Activated CD8-positive, alpha-beta memory T cell treated with anti-CD3 and anti-CD28 coated beads, Interleukin-2, amount 50 U/mL, for 48 hours (primary cell): ENCODE results near the gene SCART1.
A peak's percentile ranks its signal among the peaks of the same experiment; 100 is the strongest.
"Not testable (repeated sequence)": the region's sequence is repeated elsewhere in the genome, so short reads cannot be mapped to it uniquely, and the experiment has no call there.

ENCODE experiments used
- DNase-seq: peaks from one replicate; pipeline ENCODE4 v3.0.0-alpha.2; 2020

Gene SCART1

GRCh38 chr10:133475425-133475734, 21.6 kb downstream of the SCART1 start:
- peak; percentile 62 for DNase-seq

- peak; percentile 58 for DNase-seq
Observed at GRCh38 chr10:133475821-133476640, 22.3 kb downstream of the SCART1 start.

GRCh38 chr10:133476641-133476990, 22.9 kb downstream of the SCART1 start:
- DNase-seq: no peak

- no peak for DNase-seq
Observed at GRCh38 chr10:133481086-133481643, 27.4 kb downstream of the SCART1 start.

- no peak for DNase-seq
Observed at GRCh38 chr10:133481657-133482056, 27.9 kb downstream of the SCART1 start.

GRCh38 chr10:133484818-133485217, 31.1 kb downstream of the SCART1 start:
- DNase-seq: no peak

GRCh38 chr10:133487085-133487484, 33.3 kb downstream of the SCART1 start:
- no peak for DNase-seq

- no peak for DNase-seq
Observed at GRCh38 chr10:133488354-133488753, 34.6 kb downstream of the SCART1 start.

- no peak for DNase-seq
Observed at GRCh38 chr10:133489816-133490588, 36.3 kb downstream of the SCART1 start.

GRCh38 chr10:133493562-133493961, 39.8 kb downstream of the SCART1 start:
- not testable (repeated sequence) for DNase-seq

GRCh38 chr10:133497363-133497762, 43.6 kb downstream of the SCART1 start:
- DNase-seq: not testable (repeated sequence)

GRCh38 chr10:133499176-133499575, 45.4 kb downstream of the SCART1 start:
- DNase-seq: not testable (repeated sequence)

- DNase-seq: not testable (repeated sequence)
Observed at GRCh38 chr10:133500897-133501296, 47.2 kb downstream of the SCART1 start.

GRCh38 chr10:133509700-133510099, 56.0 kb downstream of the SCART1 start:
- DNase-seq: no peak

GRCh38 chr10:133511408-133511807, 57.7 kb downstream of the SCART1 start:
- no peak for DNase-seq

GRCh38 chr10:133511907-133512528, 58.3 kb downstream of the SCART1 start:
- DNase-seq: no peak

- no peak for DNase-seq
Observed at GRCh38 chr10:133515471-133515870, 61.7 kb downstream of the SCART1 start.

GRCh38 chr10:133516057-133516456, 62.3 kb downstream of the SCART1 start:
- no peak for DNase-seq

GRCh38 chr10:133518517-133518916, 64.8 kb downstream of the SCART1 start:
- not testable (repeated sequence) for DNase-seq
